ENCODE data around the gene SSTR3. TPM values are rescaled to one million over a fixed set of nuclear protein-coding genes. Genes with fewer than 3 reads are reported as not detected.
"Not testable (repeated sequence)": the region's sequence is repeated elsewhere in the genome, so short reads cannot be mapped to it uniquely, and the experiment has no call there.

The SSTR3 gene
- total and polyA plus RNA-seq, 3 experiments from 2014 or later, result 0.24 to 0.62 (median 0.59) TPM

- Mint-ChIP-seq H3K9me3 (no peaks in the 10 kb centered on the region), H3K36me3 (peaks cover 0 to 1% (median 0%) of the 10 kb centered on the region in 3 donors), H3K27ac (peak overlapping the region in 1 of 8 donors; percentile 61), H3K27me3 (peaks cover 3 to 8% of the 10 kb centered on the region in 2 donors), H3K4me3 (no peak overlapping the region), H3K4me1 (peaks cover 9 to 16% (median 9%) of the 10 kb centered on the region in 3 donors)
- no peaks in the 10 kb centered on the region for H3K27me3 ChIP-seq (ENCODE audit: insufficient read depth, low read length, poor library complexity, severe bottlenecking)
- H3K4me3 ChIP-seq (ENCODE audit: low read length), result no peak overlapping the region
- peaks cover 21% of the 10 kb centered on the region for H3K4me1 ChIP-seq (ENCODE audit: insufficient read depth, low read length)
- DNase-seq, result no peak
- no peaks in the 10 kb centered on the region for H3K36me3 ChIP-seq (ENCODE audit: insufficient read depth, low read length)
- ChIA-PET CTCF (interaction anchor here (1.2 to 1.3 kb wide), 2 partner anchors 13 to 18 kb away, joined by 3 to 5 read pairs; no protein-coding TSS in a partner anchor), POLR2A (interaction anchor here (0.7 to 1.0 kb wide), 2 partner anchors 13 to 18 kb away, joined by 3 read pairs; no protein-coding TSS in a partner anchor)
- H3K9me3 ChIP-seq (ENCODE audit: low read length), result no peaks in the 10 kb centered on the region
- no peak overlapping the region for H3K27ac ChIP-seq (ENCODE audit: low read depth, low read length)
Observed at GRCh38 chr22:37256075-37256726, 43.9 kb upstream of the SSTR3 start.

DNA sequence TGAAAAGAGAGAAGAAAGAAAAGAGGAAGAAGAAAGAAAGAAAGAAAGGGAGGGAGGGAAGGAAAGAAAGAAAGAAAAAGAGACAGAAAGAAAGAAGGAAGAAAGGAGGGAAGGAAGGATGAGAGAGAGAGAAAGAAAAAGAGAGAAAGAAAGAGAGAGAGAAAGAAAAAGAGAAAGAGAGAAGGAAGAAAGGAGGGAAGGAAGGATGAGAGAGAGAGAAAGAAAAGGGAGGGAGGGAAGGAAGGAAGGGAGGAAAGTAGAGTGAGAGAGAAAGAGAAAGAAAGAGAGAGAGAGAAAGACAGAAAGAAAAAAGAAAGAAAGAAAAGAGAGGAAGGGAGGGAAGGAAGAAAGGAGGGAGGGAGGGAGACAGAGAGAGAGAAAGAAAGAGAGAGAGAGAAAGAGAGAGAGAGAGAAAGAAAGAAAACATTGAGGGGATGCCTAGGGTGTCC, 43.3 kb upstream of the SSTR3 start:
- CTCF ChIA-PET, result interaction anchor here (1.2 to 1.3 kb wide), 2 partner anchors 13 to 17 kb away, joined by 3 to 5 read pairs; no protein-coding TSS in a partner anchor
- no peaks in the 10 kb centered on the region for H3K36me3 Mint-ChIP-seq
- peaks cover 3 to 9% (median 3%) of the 10 kb centered on the region in 3 donors for H3K4me1 Mint-ChIP-seq
- no peak overlapping the region for H3K27ac ChIP-seq (ENCODE audit: low read depth, low read length)
- H3K4me1 ChIP-seq (ENCODE audit: insufficient read depth, low read length), result peaks cover 15% of the 10 kb centered on the region
- no peaks in the 10 kb centered on the region for H3K36me3 ChIP-seq (ENCODE audit: insufficient read depth, low read length)
- H3K4me3 Mint-ChIP-seq, result no peak overlapping the region
- no peak overlapping the region for H3K4me3 ChIP-seq (ENCODE audit: low read length)
- H3K27me3 Mint-ChIP-seq, result peaks cover 3 to 5% of the 10 kb centered on the region in 2 donors
- DNase-seq, result no peak
- POLR2A ChIA-PET, result no interaction called here
- H3K9me3 ChIP-seq (ENCODE audit: low read length), result no peaks in the 10 kb centered on the region
- H3K9me3 Mint-ChIP-seq, result no peaks in the 10 kb centered on the region
- no peaks in the 10 kb centered on the region for H3K27me3 ChIP-seq (ENCODE audit: insufficient read depth, low read length, poor library complexity, severe bottlenecking)
- H3K27ac Mint-ChIP-seq, result peak overlapping the region in 1 of 8 donors; percentile 29

DNA sequence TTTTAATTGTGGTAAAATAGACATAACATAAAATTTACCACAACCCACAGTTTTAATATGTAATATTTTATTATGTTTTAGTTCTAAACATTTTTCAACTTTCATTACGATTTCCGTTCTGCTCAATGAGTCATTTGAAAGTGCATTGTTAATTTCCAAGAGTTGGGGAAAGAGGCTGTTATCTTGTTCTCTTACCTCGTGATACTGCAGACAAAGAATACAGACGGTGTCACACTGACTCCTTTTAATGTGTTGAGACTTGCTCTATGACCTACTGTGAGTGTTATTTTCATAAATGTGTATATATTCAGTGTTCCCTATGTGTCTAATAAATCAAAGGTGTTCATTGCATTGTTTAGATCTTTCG, 42.6 kb upstream of the SSTR3 start:
- peaks cover 8% of the 10 kb centered on the region for H3K4me1 ChIP-seq (ENCODE audit: insufficient read depth, low read length)
- Mint-ChIP-seq H3K36me3 (no peaks in the 10 kb centered on the region), H3K27me3 (peaks cover 3 to 5% of the 10 kb centered on the region in 2 donors), H3K27ac (no peak overlapping the region), H3K4me1 (peaks cover 0 to 7% (median 2%) of the 10 kb centered on the region in 3 donors), H3K4me3 (peak overlapping the region in 1 of 7 donors; percentile 44), H3K9me3 (no peaks in the 10 kb centered on the region)
- CTCF ChIA-PET, result no interaction called here
- no peaks in the 10 kb centered on the region for H3K36me3 ChIP-seq (ENCODE audit: insufficient read depth, low read length)
- DNase-seq, result no peak
- no peaks in the 10 kb centered on the region for H3K27me3 ChIP-seq (ENCODE audit: insufficient read depth, low read length, poor library complexity, severe bottlenecking)
- H3K9me3 ChIP-seq (ENCODE audit: low read length), result no peaks in the 10 kb centered on the region
- H3K27ac ChIP-seq (ENCODE audit: low read depth, low read length), result no peak overlapping the region
- POLR2A ChIA-PET, result no interaction called here
- H3K4me3 ChIP-seq (ENCODE audit: low read length), result no peak overlapping the region

- Mint-ChIP-seq H3K27me3 (peaks cover 3 to 5% of the 10 kb centered on the region in 2 donors), H3K36me3 (no peaks in the 10 kb centered on the region), H3K4me3 (peak overlapping the region in 1 of 7 donors; percentile 44), H3K9me3 (no peaks in the 10 kb centered on the region), H3K4me1 (peaks cover 0 to 3% (median 2%) of the 10 kb centered on the region in 3 donors), H3K27ac (no peak overlapping the region)
- H3K36me3 ChIP-seq (ENCODE audit: insufficient read depth, low read length), result no peaks in the 10 kb centered on the region
- CTCF ChIA-PET, result no interaction called here
- DNase-seq, result no peak
- no peak overlapping the region for H3K4me3 ChIP-seq (ENCODE audit: low read length)
- no peaks in the 10 kb centered on the region for H3K27me3 ChIP-seq (ENCODE audit: insufficient read depth, low read length, poor library complexity, severe bottlenecking)
- H3K9me3 ChIP-seq (ENCODE audit: low read length), result no peaks in the 10 kb centered on the region
- H3K27ac ChIP-seq (ENCODE audit: low read depth, low read length), result no peak overlapping the region
- H3K4me1 ChIP-seq (ENCODE audit: insufficient read depth, low read length), result peaks cover 3% of the 10 kb centered on the region
- POLR2A ChIA-PET, result no interaction called here
Observed at GRCh38 chr22:37254209-37254866, 42.1 kb upstream of the SSTR3 start.

DNA sequence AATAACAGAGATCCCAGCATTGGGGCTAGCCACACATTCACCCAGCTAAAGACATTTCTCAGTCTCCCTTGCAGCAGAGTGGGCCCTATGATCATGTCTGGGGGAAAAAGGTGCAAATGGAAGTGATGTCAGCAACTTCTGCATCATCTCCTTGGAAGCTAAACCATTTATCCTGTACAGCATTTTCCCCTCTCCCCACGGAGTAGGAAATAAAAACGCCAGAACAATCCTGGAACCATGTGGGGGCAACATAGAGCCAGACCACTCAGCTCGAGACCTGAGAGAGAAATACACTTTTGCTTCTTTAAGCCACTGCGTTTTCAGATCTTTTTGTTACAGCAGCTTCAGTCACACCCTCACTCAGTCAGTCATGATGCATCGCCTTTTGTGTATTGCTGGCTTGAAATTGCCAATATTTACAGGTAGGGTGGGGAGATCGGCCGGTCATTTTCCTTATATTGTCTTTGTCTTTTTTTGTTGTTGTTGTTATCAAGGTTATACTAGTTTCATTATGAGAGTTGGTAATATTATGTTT, 40.9 kb upstream of the SSTR3 start:
- H3K36me3 Mint-ChIP-seq, result no peaks in the 10 kb centered on the region
- DNase-seq, result no peak
- Histone ChIP-seq H3K27ac (ENCODE audit: low read depth, low read length) (no peak overlapping the region), H3K4me1 (ENCODE audit: insufficient read depth, low read length) (no peaks in the 10 kb centered on the region), H3K36me3 (ENCODE audit: insufficient read depth, low read length) (no peaks in the 10 kb centered on the region), H3K4me3 (ENCODE audit: low read length) (no peak overlapping the region), H3K27me3 (ENCODE audit: insufficient read depth, low read length, poor library complexity, severe bottlenecking) (no peaks in the 10 kb centered on the region), H3K9me3 (ENCODE audit: low read length) (no peaks in the 10 kb centered on the region)
- peak overlapping the region in 1 of 8 donors; percentile 95 for H3K27ac Mint-ChIP-seq
- CTCF ChIA-PET, result interaction anchor here (1.2 kb wide), 1 partner anchor 11 kb away, joined by 4 read pairs; no protein-coding TSS in a partner anchor
- POLR2A ChIA-PET, result no interaction called here
- H3K9me3 Mint-ChIP-seq, result no peaks in the 10 kb centered on the region
- H3K27me3 Mint-ChIP-seq, result peaks cover 3 to 5% of the 10 kb centered on the region in 2 donors
- no peak overlapping the region for H3K4me3 Mint-ChIP-seq
- H3K4me1 Mint-ChIP-seq, result peaks cover 0 to 3% (median 3%) of the 10 kb centered on the region in 3 donors

- POLR2A ChIA-PET, result interaction anchor here (0.7 kb wide), 1 partner anchor 13 kb away, joined by 7 read pairs; no protein-coding TSS in a partner anchor
- H3K27ac Mint-ChIP-seq; H3K36me3 ChIP-seq (ENCODE audit: insufficient read depth, low read length): not testable (repeated sequence)
Observed at GRCh38 chr22:37251836-37252235, 39.6 kb upstream of the SSTR3 start.

DNA sequence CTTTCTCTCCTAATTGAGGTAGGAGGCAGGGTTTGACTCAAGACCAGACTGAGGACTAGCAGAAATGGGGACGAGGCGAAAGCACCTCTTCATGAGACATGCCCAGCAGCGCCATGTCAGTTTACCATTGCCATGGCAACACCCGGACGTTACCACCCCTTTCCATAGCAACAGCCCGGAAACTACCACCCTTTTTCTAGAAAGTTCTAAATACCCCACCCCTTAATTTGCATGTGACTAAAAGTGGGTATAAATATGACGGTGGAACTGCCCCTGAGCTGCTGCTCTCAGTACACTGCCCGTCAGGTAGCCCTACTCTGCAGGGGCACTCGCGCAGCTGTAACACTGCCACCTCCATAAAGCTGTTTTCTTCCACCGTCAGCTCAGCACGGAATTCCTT, 37.7 kb upstream of the SSTR3 start:
- Mint-ChIP-seq H3K4me1 (peaks cover 8 to 12% (median 11%) of the 10 kb centered on the region in 3 donors), H3K27me3 (peaks cover 2% of the 10 kb centered on the region in 2 donors), H3K9me3 (no peaks in the 10 kb centered on the region), H3K36me3 (no peaks in the 10 kb centered on the region), H3K4me3 (peak overlapping the region in 1 of 7 donors; percentile 38), H3K27ac (no peak overlapping the region)
- Histone ChIP-seq H3K36me3 (ENCODE audit: insufficient read depth, low read length) (no peaks in the 10 kb centered on the region), H3K27me3 (ENCODE audit: insufficient read depth, low read length, poor library complexity, severe bottlenecking) (no peaks in the 10 kb centered on the region), H3K4me3 (ENCODE audit: low read length) (no peak overlapping the region), H3K4me1 (ENCODE audit: insufficient read depth, low read length) (peaks cover 9% of the 10 kb centered on the region), H3K27ac (ENCODE audit: low read depth, low read length) (no peak overlapping the region), H3K9me3 (ENCODE audit: low read length) (no peaks in the 10 kb centered on the region)
- CTCF ChIA-PET, result interaction anchor here (1.2 to 2.9 kb wide), 2 partner anchors 11 to 12 kb away, joined by 3 to 14 read pairs; no protein-coding TSS in a partner anchor
- DNase-seq, result no peak
- POLR2A ChIA-PET, result no interaction called here

More at GRCh38 chr22:37251836-37252235, 39.6 kb upstream of the SSTR3 start:
- not testable (repeated sequence) for H3K27me3 ChIP-seq (ENCODE audit: insufficient read depth, low read length, poor library complexity, severe bottlenecking); H3K27me3 Mint-ChIP-seq; H3K4me1 ChIP-seq (ENCODE audit: insufficient read depth, low read length); H3K9me3 Mint-ChIP-seq; H3K27ac ChIP-seq (ENCODE audit: low read depth, low read length); DNase-seq; H3K9me3 ChIP-seq (ENCODE audit: low read length); H3K4me3 ChIP-seq (ENCODE audit: low read length); H3K36me3 Mint-ChIP-seq; H3K4me1 Mint-ChIP-seq; H3K4me3 Mint-ChIP-seq
- CTCF ChIA-PET, result interaction anchor here (0.7 to 2.9 kb wide), 3 partner anchors 9 to 62 kb away, joined by 4 to 14 read pairs (median 4); no protein-coding TSS in a partner anchor

All from CD8-positive, alpha-beta memory T cell (primary cell).